Measurements from ENCODE around the gene COL8A2. TPM values are rescaled to one million over a fixed set of nuclear protein-coding genes. Genes with fewer than 3 reads are reported as not detected.

Gene COL8A2
- 0.07 to 0.24 TPM (median 0.14 TPM) in 5 replicates for total RNA-seq (2022; extraction: Qiagen RNA extraction)

DNA sequence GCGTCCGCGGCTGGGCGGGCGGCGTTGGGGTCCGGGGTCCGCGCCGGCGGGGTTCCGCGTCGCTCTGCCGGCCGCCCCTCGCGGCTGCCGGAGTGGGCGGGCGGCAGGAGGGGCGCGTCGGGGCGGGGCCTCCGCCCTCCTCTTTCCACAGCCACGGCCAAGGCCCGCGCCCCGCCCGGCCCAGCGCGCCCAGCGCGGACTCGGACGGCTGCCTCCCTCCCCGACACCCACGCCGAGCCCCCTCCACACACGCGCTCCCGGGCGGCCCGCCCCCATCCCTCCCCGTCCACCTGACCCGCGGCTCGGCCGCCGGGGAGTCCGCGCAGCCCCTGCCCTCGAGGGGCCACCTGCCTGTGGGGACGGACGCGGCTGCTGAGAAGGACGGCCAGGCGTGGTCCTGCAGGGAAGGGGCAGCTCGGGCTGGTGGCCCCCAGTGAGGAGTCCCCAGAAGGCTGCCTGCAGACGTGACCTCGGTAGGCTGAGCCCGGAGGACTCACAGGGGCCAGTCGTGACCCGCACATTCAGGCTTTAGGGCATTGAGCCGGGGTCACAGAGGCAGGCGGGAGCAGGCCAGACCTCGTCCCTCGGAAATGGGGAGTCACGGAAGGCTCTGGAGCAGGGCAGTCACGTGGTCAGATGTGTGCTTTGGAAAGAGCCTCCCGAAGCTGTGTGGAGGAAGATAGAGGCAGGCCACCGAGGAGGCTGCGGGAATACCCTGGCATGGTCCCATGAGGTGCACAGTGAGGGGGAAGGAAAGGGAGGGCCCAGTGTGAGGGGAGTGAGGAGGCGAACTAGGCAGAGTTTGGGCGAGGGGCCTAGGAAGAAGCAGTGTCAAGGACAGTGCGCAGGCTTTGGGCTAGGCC lies at the start of gene COL8A2:
Gene COL8A2 (minus strand): TSS at position 94 of the 863 bp plus-strand sequence. CDS start 24,980 bp downstream, outside the sequence.

DNA sequence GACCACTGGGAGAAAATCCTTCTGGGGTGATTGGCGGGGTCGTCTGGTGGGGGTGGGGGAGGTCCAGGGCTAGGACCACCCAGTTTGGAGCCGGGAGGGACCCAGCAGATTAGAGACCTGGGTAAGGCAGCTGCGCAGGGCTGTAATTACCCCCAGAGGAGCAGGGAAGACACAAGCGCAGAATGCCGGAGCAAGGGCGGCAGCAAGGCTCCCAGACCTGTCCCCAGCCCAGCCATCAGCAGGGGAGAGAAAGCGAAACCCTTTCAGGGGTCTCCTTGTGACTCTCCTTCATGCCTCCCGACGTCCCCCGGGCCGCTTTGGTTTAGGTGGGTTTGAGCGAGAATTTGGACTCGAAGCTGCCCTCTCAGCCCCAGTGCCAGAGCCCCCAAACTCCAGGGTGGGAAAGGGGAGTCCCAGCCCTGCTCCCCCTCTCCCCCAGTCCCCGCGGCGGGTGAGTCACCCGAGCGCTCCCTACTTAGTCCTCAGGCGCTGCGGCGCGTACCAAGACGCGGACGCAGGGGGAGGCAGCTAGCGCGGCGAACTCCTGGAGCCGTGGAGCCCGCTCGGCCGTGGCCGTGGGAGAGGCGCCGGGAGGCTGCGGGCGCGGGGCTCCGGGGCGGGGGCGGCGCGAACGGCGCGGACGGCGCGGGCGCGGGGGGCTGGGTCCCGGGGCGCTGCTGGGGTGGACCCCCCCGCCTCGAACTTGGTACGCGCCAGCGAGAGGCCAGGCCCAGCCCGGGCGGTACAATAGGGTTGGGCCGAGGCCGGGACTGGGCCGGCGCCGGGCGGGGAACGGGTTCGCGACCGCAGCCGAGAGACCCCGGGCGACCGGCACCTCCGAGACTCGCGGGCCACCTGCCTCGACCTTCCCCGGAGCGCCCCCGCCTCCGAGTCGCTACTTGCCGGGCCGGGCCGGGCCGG lies 30.6 kb upstream of the COL8A2 start, which contains the start of gene MAP7D1:
Gene MAP7D1 (plus strand): TSS at position 753 of the 921 bp plus-strand sequence. CDS start 258 bp downstream, outside the sequence.

DNA sequence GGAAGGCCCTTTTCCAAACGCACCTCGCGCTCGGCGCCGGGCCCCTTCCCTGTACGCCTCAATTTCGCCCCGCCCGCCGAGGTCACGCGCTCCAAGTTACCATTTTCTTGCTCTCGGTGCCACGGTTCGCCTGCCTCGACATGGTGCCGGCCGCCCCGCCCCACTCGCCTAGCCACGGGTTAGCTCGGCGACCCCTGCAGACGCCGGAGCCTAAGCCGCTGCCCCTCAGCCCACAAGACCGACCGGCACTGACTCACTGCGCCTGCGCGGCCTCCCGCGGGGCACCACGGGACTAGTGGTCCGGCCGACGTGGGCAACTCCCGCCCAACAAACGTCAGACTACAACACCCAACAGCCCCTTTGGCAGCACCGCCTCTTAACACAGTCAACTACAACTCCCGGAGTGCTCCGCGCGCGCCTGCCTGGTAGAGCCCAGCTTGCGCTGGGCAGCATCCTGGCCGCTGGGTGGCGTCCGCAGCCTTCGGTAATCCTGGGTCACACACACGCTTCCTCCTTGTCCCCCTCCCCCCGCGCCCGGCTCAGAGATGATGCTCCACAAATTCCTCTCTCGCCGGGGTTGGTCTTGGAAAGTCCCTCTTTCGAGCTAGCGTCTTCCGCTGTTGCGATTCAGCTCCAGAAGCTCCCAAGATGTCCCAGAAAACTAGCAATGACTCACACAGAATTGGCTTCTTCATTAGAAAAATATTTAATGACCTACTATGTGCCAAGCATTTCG lies 24.4 kb upstream of the COL8A2 start, which contains the start of gene TRAPPC3:
Gene TRAPPC3 (minus strand): TSS at position 250 of the 736 bp plus-strand sequence. CDS start 108 bp downstream, at position 142.

DNA sequence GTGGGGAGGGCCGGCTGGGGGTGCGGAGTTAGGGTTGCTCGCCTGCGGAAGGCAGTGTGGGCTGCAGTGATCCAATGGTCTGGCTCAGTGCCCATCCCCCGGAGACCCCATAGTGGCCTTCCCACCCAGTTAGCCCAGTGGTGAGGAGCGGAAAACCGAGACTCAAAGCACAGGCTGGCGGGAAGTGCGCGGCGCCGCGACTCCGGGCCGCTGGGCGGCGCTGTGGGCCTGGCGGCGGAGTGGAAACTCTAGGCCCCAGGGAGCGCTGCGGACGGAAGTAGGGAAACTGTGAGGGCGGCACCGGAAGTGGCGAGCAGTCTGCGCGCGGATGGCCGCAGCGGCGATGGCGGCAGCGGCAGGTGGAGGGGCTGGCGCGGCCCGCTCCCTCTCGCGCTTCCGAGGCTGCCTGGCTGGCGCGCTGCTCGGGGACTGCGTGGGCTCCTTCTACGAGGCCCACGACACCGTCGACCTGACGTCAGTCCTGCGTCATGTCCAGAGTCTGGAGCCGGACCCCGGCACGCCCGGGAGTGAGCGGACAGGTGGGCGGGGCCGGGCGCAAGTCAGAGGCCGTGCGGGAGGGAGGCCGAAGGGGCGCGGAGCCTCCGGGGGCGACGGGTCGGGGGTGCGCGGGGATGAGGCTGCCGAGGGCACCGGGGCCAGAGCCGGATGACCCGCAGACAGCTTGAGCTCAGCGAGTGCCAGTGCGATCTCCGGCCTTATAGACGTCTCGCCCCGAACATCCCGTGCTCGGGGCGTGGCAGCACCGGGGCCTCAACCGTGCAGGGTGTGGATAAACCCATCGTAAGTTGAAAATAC lies 36.2 kb downstream of the COL8A2 start, which contains the start of gene ADPRS:
Gene ADPRS (plus strand): TSS at position 316 of the 816 bp plus-strand sequence. CDS start 13 bp downstream, at position 329.

DNA sequence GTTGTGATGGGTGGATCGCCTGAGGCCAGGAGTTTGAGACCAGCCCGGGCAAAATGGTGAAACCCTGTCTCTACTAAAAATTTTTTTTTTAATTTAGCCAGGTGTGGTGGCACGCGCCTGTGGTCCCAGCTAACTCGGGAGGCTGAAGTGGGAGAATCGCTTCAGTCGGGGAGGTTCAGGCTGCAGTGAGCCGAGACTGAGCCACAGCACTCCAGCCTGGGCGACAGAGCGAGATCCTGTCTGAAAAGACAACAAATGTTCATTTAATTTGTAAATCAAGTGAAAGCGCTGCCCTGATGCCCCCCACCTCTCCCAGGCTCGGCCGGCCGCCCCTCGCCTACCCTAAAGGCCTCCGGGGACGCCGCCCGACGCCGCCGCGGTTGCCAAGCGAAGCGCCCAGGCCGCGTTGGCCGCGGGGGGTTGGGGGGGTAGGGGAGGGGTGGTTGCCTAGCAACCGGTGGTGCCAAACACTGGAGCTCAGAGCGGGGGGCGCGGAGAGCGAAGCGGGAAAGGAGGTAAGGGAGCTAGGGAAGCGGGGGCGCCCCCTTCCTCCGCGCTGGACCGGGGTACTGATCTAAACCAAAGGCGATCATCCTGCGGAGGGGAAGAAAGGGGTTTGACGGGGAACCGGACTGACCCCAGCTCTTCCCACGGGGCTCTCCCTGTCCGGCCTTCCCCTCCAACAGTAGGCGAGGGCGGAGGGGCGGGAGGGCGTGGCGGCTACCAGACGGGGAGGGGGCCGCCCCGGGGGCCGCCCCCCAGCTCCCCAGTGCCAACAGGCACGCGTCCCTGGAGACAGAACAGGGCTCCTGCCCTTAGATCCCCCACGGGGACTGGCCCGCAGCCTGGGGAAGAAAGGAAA lies 41.2 kb downstream of the COL8A2 start, which contains the start of gene TEKT2:
Gene TEKT2 (plus strand): TSS at position 460 of the 862 bp plus-strand sequence. CDS start 828 bp downstream, outside the sequence.

Other genes starting within 250 kb of the COL8A2 start
- 3.1 to 6.3 TPM (median 5.8 TPM) in 5 replicates for gene AGO1, start 242.0 kb downstream of the COL8A2 start, total RNA-seq (2022; extraction: Qiagen RNA extraction)
- 6.3 to 8.4 TPM (median 7.6 TPM) in 5 replicates for gene AGO3, start 194.1 kb downstream of the COL8A2 start, total RNA-seq (2022; extraction: Qiagen RNA extraction)
- gene TEKT2, start 41.1 kb downstream of the COL8A2 start, total RNA-seq (2022; extraction: Qiagen RNA extraction): 0.06 TPM in 1 of 5 replicates, not detected in the others
- 24.9 to 30.9 TPM (median 27.8 TPM) in 5 replicates for gene ADPRS, start 36.3 kb downstream of the COL8A2 start, total RNA-seq (2022; extraction: Qiagen RNA extraction)
- gene TRAPPC3, start 24.3 kb upstream of the COL8A2 start, total RNA-seq (2022; extraction: Qiagen RNA extraction): 79.0 to 95.1 TPM (median 87.9 TPM) in 5 replicates
- 220 to 267 TPM (median 258 TPM) in 5 replicates for gene MAP7D1, start 30.9 kb upstream of the COL8A2 start, total RNA-seq (2022; extraction: Qiagen RNA extraction)
- gene THRAP3, start 99.2 kb upstream of the COL8A2 start, total RNA-seq (2022; extraction: Qiagen RNA extraction): 75.5 to 96.8 TPM (median 88.5 TPM) in 5 replicates
- gene SH3D21, start 181.1 kb upstream of the COL8A2 start, total RNA-seq (2022; extraction: Qiagen RNA extraction): 1.5 to 3.3 TPM (median 2.5 TPM) in 5 replicates
- 9.7 to 22.2 TPM (median 19.2 TPM) in 5 replicates for gene EVA1B, start 198.4 kb upstream of the COL8A2 start, total RNA-seq (2022; extraction: Qiagen RNA extraction)

All from A549 treated with dexamethasone at 1 μM for 4 hours (cell line).